IMR-90 (cell line): Measurements from ENCODE around the gene CELSR2. TPM values are rescaled to one million over a fixed set of nuclear protein-coding genes. Genes with fewer than 3 reads are reported as not detected.

Source experiments
- ATAC-seq: fragments of 200-7000 bp; cut with Tn5 transposase; 2 replicates; pipeline ENCODE4 v1.9.1; 2020; ENCODE audit warnings: low read depth, mild to moderate bottlenecking, moderate library complexity
- BruUV-seq: library from RNA; stranded (reverse); fragments of 400-500 nt; replicated peaks from 2 replicates; lab custom pipeline; 2021; lab: Mats Ljungman, UMichigan
- CTCF ChIA-PET: fragments of 300-600 bp; formaldehyde crosslinking; extraction: SDS; loops from one replicate; lab custom pipeline; 2021; ENCODE audit warnings: antibody characterized with exemption; lab: Yijun Ruan, JAX
- POLR2A ChIA-PET: fragments of 300-600 bp; sonication (Branson Sonifier 250); formaldehyde crosslinking; loops from one replicate; lab custom pipeline; 2022; ENCODE audit warnings: antibody characterized with exemption; ENCODE audit not compliant: unreplicated experiment; lab: Charles Lee
- DNase-seq: peaks from one replicate; pipeline ENCODE4 v3.0.0; 2013
- H2AFZ ChIP-seq: replicated peaks from 2 replicates; pipeline ENCODE3; 2013; ENCODE audit warnings: low read length, mild to moderate bottlenecking; ENCODE audit not compliant: poor library complexity
- H2AK5ac ChIP-seq: 2 replicates; pipeline ENCODE4 v1.6.1; 2013; ENCODE audit warnings: low read depth, low read length, inconsistent platforms
- H2AK9ac ChIP-seq: replicated peaks from 2 replicates; pipeline ENCODE3; 2013; ENCODE audit warnings: mild to moderate bottlenecking, low read depth, low read length, moderate library complexity; ENCODE audit not compliant: poor library complexity
- H2BK120ac ChIP-seq: 2 replicates; pipeline ENCODE4 v1.6.1; 2013; ENCODE audit warnings: low read depth, low read length, inconsistent platforms
- H2BK15ac ChIP-seq: 3 replicates; pipeline ENCODE4 v1.6.1; 2013; ENCODE audit warnings: low read depth, low read length, inconsistent platforms
- H2BK20ac ChIP-seq: 2 replicates; pipeline ENCODE4 v1.6.1; 2013; ENCODE audit warnings: low read depth, mild to moderate bottlenecking, inconsistent platforms, low read length, moderate library complexity
- H2BK5ac ChIP-seq: 2 replicates; pipeline ENCODE4 v1.6.1; 2013; ENCODE audit warnings: mild to moderate bottlenecking, low read depth, low read length, inconsistent platforms; ENCODE audit not compliant: poor library complexity, severe bottlenecking
- H3K14ac ChIP-seq: replicated peaks from 2 replicates; pipeline ENCODE4 v1.6.1; 2013; ENCODE audit warnings: low read depth, low read length, inconsistent platforms
- H3K18ac ChIP-seq: 2 replicates; pipeline ENCODE4 v1.6.1; 2013; ENCODE audit warnings: low read depth, low read length, control low read depth
- H3K23ac ChIP-seq: 2 replicates; pipeline ENCODE4 v1.6.1; 2013; ENCODE audit warnings: low read depth, low read length, inconsistent platforms
- H3K27ac ChIP-seq: 2 replicates; pipeline ENCODE4 v1.5.1; 2013; ENCODE audit warnings: mild to moderate bottlenecking, control low read depth, low read length; ENCODE audit not compliant: insufficient read depth
- H3K27me3 ChIP-seq: 2 replicates; pipeline ENCODE4 v1.6.1; 2013; ENCODE audit warnings: low read length; ENCODE audit not compliant: control insufficient read depth, insufficient read depth
- H3K36me3 ChIP-seq: 2 replicates; pipeline ENCODE4 v1.6.1; 2013; ENCODE audit warnings: low read length, mixed read lengths; ENCODE audit not compliant: control insufficient read depth, insufficient read depth
- H3K4ac ChIP-seq: 2 replicates; pipeline ENCODE4 v1.6.1; 2013; ENCODE audit warnings: low read depth, low read length, inconsistent platforms
- H3K4me1 ChIP-seq: 2 replicates; pipeline ENCODE4 v1.6.1; 2013; ENCODE audit warnings: low read length, mixed read lengths; ENCODE audit not compliant: control insufficient read depth, insufficient read depth
- H3K4me2 ChIP-seq: 2 replicates; pipeline ENCODE4 v1.6.1; 2013; ENCODE audit warnings: low read depth, mild to moderate bottlenecking, control low read depth, low read length, moderate library complexity
- H3K4me3 ChIP-seq: 2 replicates; pipeline ENCODE4 v1.5.1; 2013; ENCODE audit warnings: low read depth, mild to moderate bottlenecking, control low read depth, low read length, moderate library complexity; ENCODE audit not compliant: insufficient read depth
- H3K56ac ChIP-seq: 2 replicates; pipeline ENCODE4 v1.6.1; 2013; ENCODE audit warnings: low read length, inconsistent platforms; ENCODE audit not compliant: insufficient read depth; ENCODE audit errors: extremely low read depth
- H3K79me1 ChIP-seq, 2 experiments: 2 replicates each; pipeline ENCODE4 v1.6.1; 2013; ENCODE audit warnings: low read length in 2 of 2, inconsistent platforms in 1 of 2, low read depth in 1 of 2
- H3K9ac ChIP-seq: 2 replicates; pipeline ENCODE4 v1.6.1; 2013; ENCODE audit warnings: low read depth, low read length, control low read depth
- H3K9me1 ChIP-seq: 2 replicates; pipeline ENCODE4 v1.6.1; 2013; ENCODE audit warnings: low read length, inconsistent platforms; ENCODE audit not compliant: insufficient read depth
- H3K9me3 ChIP-seq: 2 replicates; pipeline ENCODE4 v1.6.1; 2013; ENCODE audit warnings: low read length; ENCODE audit not compliant: control insufficient read depth, insufficient read depth
- H4K20me1 ChIP-seq: 2 replicates; pipeline ENCODE4 v1.6.1; 2013; ENCODE audit warnings: low read length, inconsistent platforms; ENCODE audit not compliant: insufficient read depth
- H4K5ac ChIP-seq: 2 replicates; pipeline ENCODE4 v1.6.1; 2013; ENCODE audit warnings: mild to moderate bottlenecking, low read depth, low read length, control low read depth
- H4K8ac ChIP-seq, 2 experiments: 2 replicates each; pipeline ENCODE4 v1.6.1; 2013; ENCODE audit warnings: low read depth in 2 of 2, low read length in 2 of 2, control low read depth in 1 of 2, inconsistent platforms in 1 of 2
- H4K91ac ChIP-seq: 2 replicates; pipeline ENCODE4 v1.6.1; 2013; ENCODE audit warnings: low read depth, low read length, inconsistent platforms; ENCODE audit not compliant: insufficient read depth
- BHLHE40 ChIP-seq: fragments of 150-350 bp; IDR thresholded peaks from 2 replicates; pipeline ENCODE4 v1.6.1; 2016; ENCODE audit warnings: mild to moderate bottlenecking, low read depth, low read length
- CEBPB ChIP-seq: IDR thresholded peaks from 2 replicates; pipeline ENCODE4 v1.6.1; 2012; ENCODE audit warnings: low read depth, low read length, improper control_type of control experiment
- CHD1 ChIP-seq: IDR thresholded peaks from 2 replicates; pipeline ENCODE4 v1.6.1; 2012; ENCODE audit warnings: low read depth, low read length, improper control_type of control experiment
- FOS ChIP-seq: fragments of 150-350 bp; IDR thresholded peaks from 2 replicates; pipeline ENCODE4 v1.6.1; 2016; ENCODE audit warnings: low read depth, low read length
- MXI1 ChIP-seq: IDR thresholded peaks from 2 replicates; pipeline ENCODE4 v1.6.1; 2012; ENCODE audit warnings: low read depth, mild to moderate bottlenecking, low read length, moderate library complexity, borderline replicate concordance
- NFE2L2 ChIP-seq: fragments of 150-350 bp; IDR thresholded peaks from 2 replicates; pipeline ENCODE4 v1.6.1; 2016; ENCODE audit warnings: low read depth, mild to moderate bottlenecking, low read length
- POLR2A ChIP-seq: IDR thresholded peaks from 2 replicates; pipeline ENCODE4 v1.6.1; 2012; ENCODE audit warnings: mild to moderate bottlenecking, low read depth, low read length
- RAD21 ChIP-seq: IDR thresholded peaks from 2 replicates; pipeline ENCODE4 v1.6.1; 2012; ENCODE audit warnings: low read length, improper control_type of control experiment
- RFX5 ChIP-seq: IDR thresholded peaks from 2 replicates; pipeline ENCODE4 v1.8.0; 2012; ENCODE audit warnings: low read depth, mild to moderate bottlenecking, low read length, moderate library complexity
- SMC3 ChIP-seq: fragments of 150-350 bp; IDR thresholded peaks from 2 replicates; pipeline ENCODE4 v1.6.1; 2016; ENCODE audit warnings: low read depth, mild to moderate bottlenecking, antibody characterized with exemption, low read length, moderate library complexity
- WGBS, 2 experiments: methylation state at CpG; one replicate each; pipeline versions ENCODE4 v1.1.5 to v1.1.7; 2013; ENCODE audit warnings: missing lambda C conversion rate in 2 of 2; ENCODE audit not compliant: insufficient read length in 1 of 2; ENCODE audit errors: extremely low coverage in 2 of 2; 5-methylcytosine and 5-hydroxymethylcytosine counted together
- dilution Hi-C: fragments of 300-500 bp; cut with HindIII; formaldehyde crosslinking; loops from one replicate; pipeline ENCODE4 v1.14.3; 2018; ENCODE audit warnings: low sequenced_read_pairs; ENCODE audit not compliant: unreplicated experiment
- in situ Hi-C: fragments of 300-500 bp; cut with MboI; formaldehyde crosslinking; loops from 3 replicates; pipeline ENCODE4 v1.14.3; 2019; ENCODE audit warnings: low sequenced_read_pairs, inconsistent platforms, mixed read lengths
- intact Hi-C: fragments of 100-400 bp; cut with micrococcal nuclease; formaldehyde crosslinking; loops from 2 replicates; pipeline ENCODE4 v1.10.0; 2022
- polyA plus RNA-seq, 3 experiments: library from polyadenylated mRNA; depleted of rRNA; stranded (reverse); fragments of >200 nt; gene quantifications; 2 replicates each; pipeline ENCODE4 v1.2.3, GENCODE V29; 2012; ENCODE audit warnings: low replicate concordance in 1 of 3
- total RNA-seq: library from RNA; depleted of rRNA; stranded (reverse); fragments of >200 nt; gene quantifications from 2 replicates; pipeline ENCODE4 v1.2.3, GENCODE V29; 2012
- TF ChIP-seq, protein P1 (sequence below): conservative IDR thresholded peaks from 2 replicates; pipeline ENCODE4 v1.5.1; 2012; ENCODE audit warnings: mild to moderate bottlenecking, low read depth, low read length, improper control_type of control experiment
- TF ChIP-seq, protein P2 (sequence below): fragments of 150-350 bp; IDR thresholded peaks from 2 replicates; pipeline ENCODE4 v1.6.1; 2016; ENCODE audit warnings: low read depth, mild to moderate bottlenecking, low read length, moderate library complexity, borderline replicate concordance
- TF ChIP-seq, protein P3 (sequence below): fragments of 150-350 bp; IDR thresholded peaks from 2 replicates; pipeline ENCODE4 v1.6.1; 2017; ENCODE audit warnings: mild to moderate bottlenecking, antibody characterized with exemption, low read length, low read depth

CELSR2 gene
- total and polyA plus RNA-seq, 2 of the 4 experiments (the other 2 are of a cell fraction) = 1.3 to 5.3 TPM

- peak; percentile 69 for ATAC-seq
- DNase-seq = peak; percentile 75
- H3K36me3 ChIP-seq = peaks cover under 1% of the 10 kb centered on the region
- no peak overlapping the region; the same call in 1 of the 2 replicates for H4K5ac ChIP-seq
- H2BK20ac ChIP-seq = peak overlapping the region; percentile 76
- BruUV-seq = no TSS peak
- H3K18ac ChIP-seq = peak overlapping the region; percentile 22; the same call in 1 of the 2 replicates
- no peak overlapping the region for H3K56ac ChIP-seq
- peak overlapping the region; percentile 52 for H2BK5ac ChIP-seq
- H3K27ac ChIP-seq = peak overlapping the region; percentile 12; the same call in 1 of the 2 replicates
- peak overlapping the region in 1 of 2 experiments; percentile 62; a peak in 2 of 4 replicates for H4K8ac ChIP-seq
- H2AK9ac ChIP-seq = peak overlapping the region; percentile 87
- H3K27me3 ChIP-seq = no peaks in the 10 kb centered on the region
- H2AK5ac ChIP-seq = peak overlapping the region; percentile 91
- 0 out of 2 replicates have a peak overlapping the region, but pooled peaks have one; percentile 45 for H3K14ac ChIP-seq
- H3K4me2 ChIP-seq = peak overlapping the region; percentile 20
- intact Hi-C loops (no loop called here), in situ Hi-C loops (loop anchor here (5.0 kb wide), 1 partner anchor 122 kb away; the partner anchor contains the start of gene SORT1), dilution Hi-C loops (no loop called here)
- H3K9ac ChIP-seq = no peak overlapping the region
- 0 out of 2 replicates have a peak overlapping the region, but pooled peaks have one; percentile 25 for H3K23ac ChIP-seq
- H3K79me1 ChIP-seq = peaks cover 0 to 21% of the 10 kb centered on the region in 2 experiments
- peak overlapping the region; percentile 73 for H2BK120ac ChIP-seq
- no peak overlapping the region for H3K4me3 ChIP-seq
- no peaks in the 10 kb centered on the region for H4K20me1 ChIP-seq
- peak overlapping the region; percentile 63 for H4K91ac ChIP-seq
- CTCF ChIA-PET = no interaction called here
- H2BK15ac ChIP-seq = peak overlapping the region; percentile 64; the same call in 1 of the 3 replicates
- peaks cover 14% of the 10 kb centered on the region for H3K4me1 ChIP-seq
- POLR2A ChIA-PET = no interaction called here
- H3K9me3 ChIP-seq = no peaks in the 10 kb centered on the region
- 48% methylated on average over 8 of the region's 24 CpGs; no CpG with 5 or more reads in 1 of the 2 experiments for WGBS, 2 experiments
- peaks cover 5% of the 10 kb centered on the region; the same call in 1 of the 2 replicates for H3K9me1 ChIP-seq
- H3K4ac ChIP-seq = peak overlapping the region; percentile 62
- peak overlapping the region; percentile 75 for H2AFZ ChIP-seq
- TF ChIP-seq CEBPB (peak; percentile 95), POLR2A (no peak), BHLHE40 (peak; percentile 56), MXI1 (peak; percentile 32; the same call in 1 of the 2 replicates), CHD1 (no peak), SMC3 (no peak), RAD21 (no peak), RFX5 (no peak), NFE2L2 (no peak), FOS (no peak)
- TF ChIP-seq, protein P1, sequence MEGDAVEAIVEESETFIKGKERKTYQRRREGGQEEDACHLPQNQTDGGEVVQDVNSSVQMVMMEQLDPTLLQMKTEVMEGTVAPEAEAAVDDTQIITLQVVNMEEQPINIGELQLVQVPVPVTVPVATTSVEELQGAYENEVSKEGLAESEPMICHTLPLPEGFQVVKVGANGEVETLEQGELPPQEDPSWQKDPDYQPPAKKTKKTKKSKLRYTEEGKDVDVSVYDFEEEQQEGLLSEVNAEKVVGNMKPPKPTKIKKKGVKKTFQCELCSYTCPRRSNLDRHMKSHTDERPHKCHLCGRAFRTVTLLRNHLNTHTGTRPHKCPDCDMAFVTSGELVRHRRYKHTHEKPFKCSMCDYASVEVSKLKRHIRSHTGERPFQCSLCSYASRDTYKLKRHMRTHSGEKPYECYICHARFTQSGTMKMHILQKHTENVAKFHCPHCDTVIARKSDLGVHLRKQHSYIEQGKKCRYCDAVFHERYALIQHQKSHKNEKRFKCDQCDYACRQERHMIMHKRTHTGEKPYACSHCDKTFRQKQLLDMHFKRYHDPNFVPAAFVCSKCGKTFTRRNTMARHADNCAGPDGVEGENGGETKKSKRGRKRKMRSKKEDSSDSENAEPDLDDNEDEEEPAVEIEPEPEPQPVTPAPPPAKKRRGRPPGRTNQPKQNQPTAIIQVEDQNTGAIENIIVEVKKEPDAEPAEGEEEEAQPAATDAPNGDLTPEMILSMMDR = no peak
- TF ChIP-seq, protein P2, sequence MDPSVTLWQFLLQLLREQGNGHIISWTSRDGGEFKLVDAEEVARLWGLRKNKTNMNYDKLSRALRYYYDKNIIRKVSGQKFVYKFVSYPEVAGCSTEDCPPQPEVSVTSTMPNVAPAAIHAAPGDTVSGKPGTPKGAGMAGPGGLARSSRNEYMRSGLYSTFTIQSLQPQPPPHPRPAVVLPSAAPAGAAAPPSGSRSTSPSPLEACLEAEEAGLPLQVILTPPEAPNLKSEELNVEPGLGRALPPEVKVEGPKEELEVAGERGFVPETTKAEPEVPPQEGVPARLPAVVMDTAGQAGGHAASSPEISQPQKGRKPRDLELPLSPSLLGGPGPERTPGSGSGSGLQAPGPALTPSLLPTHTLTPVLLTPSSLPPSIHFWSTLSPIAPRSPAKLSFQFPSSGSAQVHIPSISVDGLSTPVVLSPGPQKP = no peak
- TF ChIP-seq, protein P3, sequence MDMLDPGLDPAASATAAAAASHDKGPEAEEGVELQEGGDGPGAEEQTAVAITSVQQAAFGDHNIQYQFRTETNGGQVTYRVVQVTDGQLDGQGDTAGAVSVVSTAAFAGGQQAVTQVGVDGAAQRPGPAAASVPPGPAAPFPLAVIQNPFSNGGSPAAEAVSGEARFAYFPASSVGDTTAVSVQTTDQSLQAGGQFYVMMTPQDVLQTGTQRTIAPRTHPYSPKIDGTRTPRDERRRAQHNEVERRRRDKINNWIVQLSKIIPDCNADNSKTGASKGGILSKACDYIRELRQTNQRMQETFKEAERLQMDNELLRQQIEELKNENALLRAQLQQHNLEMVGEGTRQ = peak; percentile 22; the same call in 1 of the 2 replicates
Observed at GRCh38 chr1:109274533-109275476, 25.5 kb downstream of the CELSR2 start.
